GM21390 (cell line): ENCODE measurements around the gene ABCA2.
A peak's percentile ranks its signal among the peaks of the same experiment; 100 is the strongest.

Experiments used
- ATAC-seq: cut with Tn5 transposase; IDR thresholded peaks from one replicate; pipeline ENCODE4 v1.9.1; 2021; ENCODE audit not compliant: unreplicated experiment

The ABCA2 gene

DNA sequence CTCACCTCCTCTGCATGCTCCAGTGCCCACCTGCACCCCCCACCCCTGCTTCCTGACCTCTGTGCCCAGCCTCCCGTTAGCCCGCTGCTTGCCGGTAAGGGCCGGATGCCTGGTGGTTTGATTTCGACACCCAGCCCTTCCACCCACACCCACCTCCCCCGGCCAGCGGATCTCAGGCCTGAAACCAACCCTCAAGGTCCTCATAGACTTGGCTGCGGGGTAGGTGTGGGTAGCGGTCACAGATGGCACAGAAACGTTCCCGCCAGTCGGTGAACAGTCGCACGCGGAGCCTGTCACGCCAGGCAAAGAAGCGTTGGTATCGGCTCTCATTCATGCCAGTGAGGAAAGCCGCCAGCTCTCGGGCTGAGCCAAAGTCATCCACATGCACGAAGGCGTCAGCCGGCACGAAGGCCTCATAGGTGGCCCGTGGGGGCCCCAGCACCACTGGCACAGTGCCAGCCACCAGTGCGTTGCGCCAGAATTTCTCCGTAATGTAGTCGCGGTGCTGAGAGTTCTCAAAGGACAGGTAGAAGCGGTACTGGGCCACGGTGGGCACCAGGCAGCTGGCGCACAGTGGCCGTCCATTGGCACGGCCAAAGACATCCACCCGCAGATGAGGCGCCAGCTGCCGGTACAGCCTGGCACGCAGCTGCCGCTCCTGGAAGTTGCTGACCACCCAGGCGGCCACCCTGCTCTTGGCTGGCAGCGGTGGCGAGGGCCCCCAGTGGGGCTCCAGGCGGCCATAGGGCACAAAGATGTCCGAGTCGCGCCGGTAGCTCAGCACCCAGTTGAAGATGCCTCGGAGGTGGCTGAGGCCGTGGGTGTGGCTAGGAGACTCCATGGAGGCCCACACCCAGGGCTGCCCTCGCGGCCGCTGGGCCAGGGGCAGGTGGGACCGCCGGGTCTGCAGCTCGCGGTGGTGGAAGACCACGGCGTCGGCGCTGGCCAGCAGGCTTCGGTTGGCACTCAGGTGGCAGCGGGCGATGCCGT is 2.8 kb upstream of the ABCA2 start:
- ATAC-seq: no peak

DNA sequence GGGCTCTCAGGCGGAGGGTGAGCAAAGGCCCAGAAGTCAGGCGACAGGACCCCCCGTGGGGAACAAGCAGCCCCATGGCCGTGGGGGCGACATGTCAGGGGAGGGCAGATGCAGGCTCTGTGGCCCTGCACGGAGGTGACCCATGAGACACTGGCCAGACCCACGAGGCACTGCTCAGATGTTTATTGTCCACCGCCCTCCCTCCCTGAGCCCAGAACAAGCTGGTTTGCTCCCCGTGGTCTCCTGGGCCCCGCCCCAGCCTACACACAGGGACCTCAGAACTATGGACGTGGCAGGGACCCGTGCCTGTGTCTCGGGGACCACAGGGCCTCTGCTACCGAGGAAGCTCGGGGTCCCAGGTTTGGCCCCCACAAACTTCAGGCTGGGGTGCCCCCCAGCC is 2.0 kb upstream of the ABCA2 start:
- ATAC-seq: no peak

DNA sequence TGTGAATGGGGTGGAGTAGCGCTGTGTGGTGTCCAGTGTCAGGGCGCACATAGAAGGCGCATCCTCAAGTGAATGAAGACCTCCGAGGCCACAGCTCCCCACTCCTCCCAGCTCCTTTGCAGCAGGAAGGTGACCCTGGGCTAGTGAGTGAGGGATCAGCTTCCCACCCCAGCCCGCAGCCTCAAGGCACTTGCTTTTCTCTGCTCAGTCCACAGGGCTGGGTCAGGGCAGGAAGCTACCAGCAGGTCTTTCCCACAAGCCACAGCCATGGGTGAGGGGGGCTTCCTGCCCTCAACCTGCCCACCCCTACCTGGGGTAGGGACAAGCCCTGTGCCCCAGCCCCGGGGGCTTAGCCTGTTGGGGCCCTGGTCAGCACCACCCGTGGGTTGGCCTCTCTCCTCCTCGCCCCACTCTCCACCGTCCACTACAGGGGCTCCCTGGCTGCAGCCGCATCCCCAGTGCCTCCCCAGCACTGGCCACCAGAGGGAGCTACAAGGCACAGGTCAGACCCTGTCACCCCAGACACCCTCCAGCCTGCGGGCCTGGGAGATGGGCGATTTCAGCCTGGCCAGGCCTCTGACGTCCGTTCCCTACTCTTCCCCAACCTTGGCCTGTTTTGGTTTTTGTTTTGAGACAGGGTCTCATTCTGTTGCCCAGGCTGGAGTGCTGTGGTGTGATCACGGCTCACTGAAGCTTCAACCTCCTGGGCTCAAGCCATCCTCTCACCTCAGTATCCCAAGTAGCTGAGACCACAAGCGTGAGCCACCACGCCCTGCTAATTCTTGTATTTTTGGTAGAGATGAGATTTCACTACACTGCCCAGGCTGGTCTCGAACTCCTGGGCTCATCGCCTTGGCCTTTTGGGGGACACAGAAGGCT is 1.3 kb upstream of the ABCA2 start:
- ATAC-seq: peak; percentile 44

DNA sequence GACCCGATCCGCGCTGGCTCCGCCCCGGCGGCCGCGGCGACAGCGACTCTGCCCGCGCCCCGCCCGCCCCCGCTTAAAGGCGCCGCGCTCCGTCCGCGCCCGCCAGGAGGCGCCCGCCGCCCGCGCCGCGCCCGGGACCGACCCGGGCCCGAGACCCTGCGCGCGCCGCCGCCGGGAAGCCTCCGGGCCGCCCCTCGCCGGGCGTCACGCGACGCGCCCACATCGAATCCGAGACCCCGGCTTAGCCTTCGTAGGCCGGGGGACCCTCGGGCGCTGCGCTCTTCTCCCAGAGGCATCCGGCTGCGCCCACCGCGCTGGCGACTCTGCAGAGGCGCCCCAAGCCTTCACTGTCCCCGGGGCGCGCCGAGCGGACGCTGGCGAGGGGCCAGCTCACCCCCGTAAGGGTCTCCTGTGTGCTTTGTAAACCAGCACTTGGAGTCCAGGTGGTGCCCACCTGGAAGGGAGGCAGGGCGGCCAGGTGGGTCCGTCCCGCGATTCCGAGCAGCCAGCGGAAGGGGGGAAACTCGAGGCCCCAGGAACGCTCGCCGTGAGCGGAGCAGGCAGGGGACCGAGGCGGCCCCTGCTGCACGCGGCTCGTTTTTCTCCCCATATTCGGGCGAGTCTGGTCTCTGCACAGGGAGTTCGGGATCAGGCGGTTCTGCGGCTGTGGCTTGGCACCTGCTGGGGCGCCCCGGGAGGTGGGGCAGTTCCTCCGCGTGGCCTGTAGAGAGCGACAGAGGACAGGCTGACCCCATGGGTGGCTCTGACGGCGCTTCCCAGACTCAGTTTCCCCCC is 423 bp upstream of the ABCA2 start:
- peak; percentile 45 for ATAC-seq

DNA sequence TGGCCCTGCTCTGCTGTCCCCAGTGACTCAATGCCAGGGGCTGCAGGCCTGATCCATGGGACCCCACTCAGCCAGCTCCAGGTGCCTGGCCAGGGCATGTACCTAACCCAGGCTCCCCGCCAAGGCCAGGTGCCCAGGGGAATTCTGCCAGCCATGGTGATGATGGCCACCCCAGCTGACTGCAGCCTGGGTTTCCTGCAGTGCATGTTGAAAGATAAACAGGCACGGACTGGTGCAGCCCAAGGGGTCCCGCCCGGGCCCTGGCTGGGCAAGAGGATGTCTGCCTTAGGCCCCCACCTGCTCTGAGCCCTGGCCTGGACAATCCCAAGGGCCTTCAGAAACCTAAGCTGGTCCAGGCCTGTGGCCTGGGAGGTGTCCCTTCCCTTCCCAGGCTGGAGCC is 1.2 kb downstream of the ABCA2 start:
- no peak for ATAC-seq

DNA sequence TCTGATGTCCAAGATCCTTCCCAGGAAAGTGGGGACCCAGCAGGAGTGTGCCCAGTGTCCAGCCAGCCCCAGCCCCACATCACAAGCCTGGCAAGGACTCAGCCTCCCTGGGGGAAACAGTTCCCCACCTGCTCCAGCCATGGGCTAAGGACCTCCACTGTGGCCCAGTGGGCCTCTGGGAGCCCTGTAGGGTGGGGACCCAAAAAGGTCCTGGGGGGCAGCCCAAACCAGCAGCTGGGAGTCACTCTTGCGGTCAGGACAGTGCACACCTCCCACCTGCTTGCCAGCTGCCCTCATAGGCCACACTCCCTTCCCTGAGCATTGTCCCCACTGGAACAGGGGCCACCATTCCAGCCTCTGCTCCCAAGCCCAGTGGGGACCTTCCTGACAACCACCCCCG is 1.7 kb downstream of the ABCA2 start:
- no peak for ATAC-seq

DNA sequence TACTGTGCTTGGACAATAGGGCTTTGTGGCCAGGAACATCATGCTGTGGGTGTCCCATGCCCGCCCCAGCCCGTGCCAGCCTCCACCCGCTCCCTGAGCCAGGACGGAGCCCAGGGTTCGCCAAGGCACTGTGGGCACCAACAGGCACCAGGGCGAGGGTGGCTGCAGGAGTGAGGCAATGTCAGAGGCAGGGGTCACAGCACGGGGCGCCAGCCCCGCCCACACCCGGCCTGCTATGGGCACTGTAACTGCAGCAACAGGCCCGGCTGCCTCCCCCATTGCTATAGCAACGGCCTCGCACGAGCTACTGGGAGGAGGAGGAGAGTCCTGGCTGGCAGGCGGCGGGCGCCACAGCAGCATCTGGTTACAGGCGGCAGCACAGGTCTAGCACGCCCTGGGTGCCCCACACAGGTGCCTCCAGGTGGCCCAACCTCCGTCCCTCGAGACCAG is 2.5 kb downstream of the ABCA2 start:
- no peak for ATAC-seq

DNA sequence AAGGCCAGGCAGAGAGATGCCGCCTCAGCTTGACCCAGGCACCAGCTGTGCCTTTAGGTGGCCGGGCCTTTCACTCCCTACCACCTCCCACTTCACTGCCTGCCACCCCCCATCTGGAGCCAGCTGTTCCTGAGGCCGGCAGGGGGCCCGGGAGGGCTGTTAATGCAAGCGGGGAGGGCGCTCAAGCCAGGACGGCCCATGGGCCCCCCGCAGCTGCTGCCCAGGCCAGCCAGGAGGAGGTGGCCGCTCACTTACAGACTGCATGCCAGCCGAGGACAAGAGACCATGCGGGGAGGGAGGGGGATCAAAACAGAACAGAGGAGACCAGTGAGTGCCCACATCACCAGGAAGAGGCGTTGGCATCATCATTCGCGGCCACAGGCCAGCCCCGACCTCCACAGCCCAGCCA is 4.5 kb downstream of the ABCA2 start:
- no peak for ATAC-seq

DNA sequence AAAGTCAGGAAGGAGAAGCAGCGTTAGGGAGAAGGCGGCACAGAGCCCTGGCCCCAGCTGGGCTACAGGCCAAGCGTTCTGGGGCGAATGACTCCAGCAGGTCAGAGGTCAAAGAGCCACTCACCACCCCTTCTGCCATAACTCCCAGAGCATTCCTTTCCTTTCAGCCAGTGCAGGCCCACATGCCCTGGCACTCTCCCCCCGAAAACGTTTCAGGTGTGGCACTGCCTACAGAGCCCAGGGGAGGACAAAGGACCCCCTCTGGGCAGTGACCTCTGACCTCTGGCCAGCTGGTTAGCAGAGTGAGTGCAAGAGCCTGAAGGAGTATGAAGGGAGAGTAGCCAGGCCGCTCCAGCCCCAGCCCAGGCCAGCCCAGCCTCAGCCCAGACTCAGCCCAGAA is 4.9 kb downstream of the ABCA2 start:
- no peak for ATAC-seq

DNA sequence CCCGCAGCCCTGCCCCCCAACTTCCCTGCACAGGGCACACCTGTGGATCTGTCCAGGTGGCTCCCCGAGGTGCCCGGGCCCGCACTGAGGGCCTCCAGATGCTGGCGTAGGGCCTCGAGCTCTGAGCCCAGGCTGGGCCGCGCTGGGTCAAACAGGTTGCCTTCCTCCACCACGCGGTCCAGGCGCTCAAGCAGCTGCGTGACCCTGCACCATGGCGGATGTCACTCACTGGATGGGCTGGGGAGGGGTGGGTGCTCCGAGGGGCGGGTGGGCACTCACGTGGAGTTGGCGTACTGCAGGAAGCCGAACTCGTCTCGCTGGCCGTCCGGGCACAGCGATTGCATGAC is 5.4 kb downstream of the ABCA2 start:
- no peak for ATAC-seq

DNA sequence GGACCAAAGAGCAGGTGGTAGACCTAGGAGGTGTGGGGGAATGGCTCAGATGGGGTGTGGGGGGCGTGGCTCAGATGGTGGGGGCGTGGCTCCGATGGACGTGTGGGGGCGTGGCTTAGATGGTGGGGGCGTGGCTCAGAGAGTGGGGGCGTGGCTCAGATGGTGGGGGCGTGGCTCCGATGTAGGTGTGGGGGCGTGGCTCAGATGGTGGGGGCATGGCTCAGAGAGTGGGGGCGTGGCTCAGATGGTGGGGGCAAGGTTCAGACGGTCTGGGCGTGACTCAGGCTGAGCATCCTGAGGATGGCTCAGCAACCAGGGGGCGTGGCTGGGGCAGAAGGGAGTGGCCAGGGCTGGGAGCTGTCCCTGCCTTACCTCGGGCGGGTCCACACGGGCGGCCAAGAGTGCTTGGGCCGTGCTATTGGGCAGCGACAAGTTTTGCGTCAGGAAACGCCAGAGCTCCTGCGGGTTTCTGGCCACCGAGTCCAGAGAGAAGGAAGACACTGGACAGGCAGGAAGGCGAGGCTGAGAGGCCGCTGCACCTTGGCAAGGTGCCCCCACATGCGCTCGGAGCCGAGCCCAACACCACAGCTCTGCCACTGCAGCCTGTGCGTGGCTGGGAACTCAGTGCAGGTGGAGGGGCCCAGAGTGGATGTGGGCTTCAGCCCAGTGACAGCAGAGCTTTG is 5.9 kb downstream of the ABCA2 start:
- no peak for ATAC-seq

DNA sequence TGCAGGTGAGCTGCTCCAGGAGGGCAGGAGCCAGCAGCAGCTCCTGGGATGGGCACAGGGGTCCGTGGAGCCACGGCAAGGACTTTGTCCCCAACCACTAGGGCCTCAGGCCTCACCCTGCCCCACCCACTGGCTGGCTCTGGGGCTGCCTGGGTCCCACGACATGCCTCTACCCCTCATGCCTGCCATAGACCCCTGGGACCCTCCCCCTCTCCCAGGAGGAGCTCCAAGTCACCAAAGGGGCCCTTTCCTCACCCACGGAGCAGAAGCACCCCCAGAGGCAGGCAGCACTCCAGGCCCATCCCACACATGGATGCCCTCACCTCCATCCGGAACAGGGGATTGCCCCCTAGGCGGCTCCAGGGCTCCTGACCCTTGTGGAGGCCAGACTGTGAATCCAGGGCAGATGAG is 6.5 kb downstream of the ABCA2 start:
- no peak for ATAC-seq

DNA sequence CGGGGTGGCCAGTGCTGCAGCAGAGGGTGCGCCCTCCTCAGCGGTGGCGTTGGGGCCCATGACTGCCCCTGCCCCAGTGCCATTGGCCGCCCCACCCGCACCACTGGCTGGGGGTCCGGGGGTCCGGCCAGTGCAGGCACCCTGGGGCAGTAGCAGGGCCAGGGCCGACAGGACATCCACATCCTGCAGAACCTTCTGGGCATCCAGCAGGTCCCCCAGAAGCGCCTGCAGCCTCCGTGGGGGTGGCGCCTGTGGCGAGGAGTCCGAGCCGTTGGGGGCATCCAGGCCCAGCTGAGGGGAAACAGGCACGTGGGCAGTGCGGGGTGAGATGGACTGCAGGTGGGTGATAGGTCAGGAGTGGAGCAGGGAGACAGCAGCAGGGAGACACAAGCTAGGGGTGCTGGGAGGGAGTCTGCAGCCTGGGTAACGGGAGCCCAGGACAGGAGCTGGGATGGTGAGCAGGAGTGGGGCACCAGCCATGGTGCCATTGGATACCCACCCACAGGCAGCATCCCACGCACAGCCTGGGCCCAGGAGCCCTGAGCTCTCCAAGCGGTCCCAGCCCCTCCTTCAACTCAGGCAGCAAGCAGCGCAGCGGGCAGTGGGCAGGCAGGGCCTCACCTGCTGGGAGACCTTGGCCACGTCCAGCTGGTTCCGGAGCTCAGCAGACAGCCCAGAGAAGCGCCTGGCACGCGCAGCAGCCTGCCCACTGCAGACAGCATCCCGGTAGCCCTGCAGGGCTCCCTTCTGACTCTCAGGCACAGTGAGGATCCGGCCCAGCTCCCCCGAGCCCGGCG is 7.1 kb downstream of the ABCA2 start:
- no peak for ATAC-seq

DNA sequence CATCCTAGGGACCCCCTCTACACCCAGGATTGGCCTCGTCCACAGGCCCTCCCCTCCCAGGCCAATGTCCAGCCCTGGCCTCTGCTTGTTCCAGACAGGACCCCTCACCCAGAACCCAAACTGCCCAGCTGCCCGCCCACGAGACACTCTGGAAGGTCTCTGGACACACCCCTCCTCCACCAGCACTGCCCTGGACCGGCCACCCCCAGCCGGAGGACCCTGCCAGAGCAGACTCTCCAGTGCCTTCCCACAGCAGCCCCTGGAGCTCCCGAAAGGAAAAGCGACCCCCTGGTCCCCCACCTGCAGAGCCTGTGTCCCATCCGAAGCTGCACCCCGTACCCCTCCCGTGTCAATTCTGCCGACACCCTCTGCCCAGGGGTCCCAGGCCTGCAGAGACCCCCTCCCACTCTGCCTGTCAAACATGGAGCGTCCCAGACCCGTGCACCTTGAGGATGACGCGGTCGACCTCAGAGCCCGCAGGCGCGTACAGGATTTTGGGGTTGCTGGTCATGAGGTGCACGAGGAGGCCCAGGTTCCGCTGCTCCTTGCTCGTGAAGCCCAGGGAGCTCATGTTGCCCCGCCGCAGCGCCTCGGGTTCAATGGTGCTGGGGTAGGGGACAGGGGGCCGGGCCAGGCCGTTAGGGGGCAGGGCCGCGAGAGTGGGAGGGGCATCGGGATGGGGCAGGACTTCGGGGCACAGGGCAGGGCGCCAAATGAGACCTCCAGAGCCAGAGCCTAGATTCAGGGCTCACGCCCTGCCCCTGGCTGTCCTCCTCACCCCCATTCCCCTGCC is 8.0 kb downstream of the ABCA2 start:
- ATAC-seq: no peak

DNA sequence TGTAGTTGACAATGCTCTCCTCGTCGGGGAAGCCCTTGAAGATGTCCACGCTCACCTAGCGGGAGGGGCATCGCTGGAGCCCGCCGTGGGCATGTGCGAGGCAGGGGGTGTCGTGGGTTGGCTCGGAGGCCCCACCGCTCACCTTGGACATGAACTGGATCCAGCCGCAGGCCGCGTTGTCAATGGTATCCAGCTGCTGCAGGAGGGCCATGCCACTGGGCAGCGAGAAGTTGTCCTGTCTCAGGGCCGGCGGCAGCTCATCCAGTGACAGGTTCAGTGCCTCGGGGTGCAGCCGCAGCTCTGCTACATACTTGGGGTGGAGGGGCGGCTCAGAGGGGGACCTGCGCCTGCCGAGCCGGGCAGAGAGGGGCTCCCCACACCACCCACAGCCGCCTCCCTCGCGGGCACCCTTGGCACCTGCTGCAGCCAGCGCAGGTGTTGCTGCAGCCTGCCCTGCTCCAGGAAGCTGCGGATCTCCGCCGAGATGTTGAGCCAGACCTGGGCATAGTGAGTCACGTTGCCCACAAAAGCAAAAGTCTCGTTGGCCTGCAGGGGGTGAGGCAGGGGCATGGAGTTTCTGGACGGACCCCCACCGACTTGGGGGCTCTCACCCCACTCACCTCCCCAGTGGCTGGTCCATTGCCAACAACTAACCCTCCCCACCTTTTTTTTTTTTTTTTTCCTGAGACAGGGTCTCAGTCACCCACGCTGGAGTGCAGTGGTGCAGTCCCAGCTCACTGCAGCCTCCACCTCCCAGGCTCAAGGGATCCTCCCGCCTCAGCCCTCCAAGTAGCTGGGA is 9.1 kb downstream of the ABCA2 start:
- ATAC-seq: no peak

DNA sequence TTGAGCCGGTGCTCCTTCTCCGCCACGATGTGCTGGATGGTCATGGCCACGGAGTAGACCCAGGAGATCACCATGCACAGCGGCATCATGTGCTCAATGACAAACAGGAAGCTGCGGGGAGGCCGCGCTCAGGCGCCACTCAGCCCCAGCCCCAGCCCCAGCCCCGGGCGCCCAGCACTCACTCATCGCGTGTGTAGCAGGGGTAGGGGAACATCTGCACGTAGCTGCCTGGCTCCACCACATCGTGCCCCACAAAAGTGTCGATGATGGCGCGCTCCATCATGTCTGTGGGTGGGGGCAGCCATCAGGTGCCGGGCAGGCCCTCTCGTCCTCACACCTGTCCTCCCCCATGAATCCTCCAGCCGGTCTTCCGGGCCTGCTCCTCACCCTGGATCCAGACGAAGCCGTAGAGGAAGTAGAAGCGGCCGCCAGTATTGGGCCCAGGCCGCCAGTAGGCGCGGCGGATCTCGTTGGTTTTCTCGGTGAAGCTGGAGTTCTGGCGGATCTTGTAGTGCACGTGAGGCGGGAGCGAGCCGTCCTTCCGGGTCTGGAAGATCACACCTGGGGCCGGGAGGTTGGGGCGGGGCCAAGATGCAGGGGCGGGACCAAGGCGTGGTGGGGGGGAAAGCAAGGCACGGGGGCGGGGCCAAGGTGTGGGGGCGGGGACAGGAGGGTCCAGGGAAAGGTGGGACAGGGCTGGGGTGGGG is 10.1 kb downstream of the ABCA2 start:
- ATAC-seq: no peak

DNA sequence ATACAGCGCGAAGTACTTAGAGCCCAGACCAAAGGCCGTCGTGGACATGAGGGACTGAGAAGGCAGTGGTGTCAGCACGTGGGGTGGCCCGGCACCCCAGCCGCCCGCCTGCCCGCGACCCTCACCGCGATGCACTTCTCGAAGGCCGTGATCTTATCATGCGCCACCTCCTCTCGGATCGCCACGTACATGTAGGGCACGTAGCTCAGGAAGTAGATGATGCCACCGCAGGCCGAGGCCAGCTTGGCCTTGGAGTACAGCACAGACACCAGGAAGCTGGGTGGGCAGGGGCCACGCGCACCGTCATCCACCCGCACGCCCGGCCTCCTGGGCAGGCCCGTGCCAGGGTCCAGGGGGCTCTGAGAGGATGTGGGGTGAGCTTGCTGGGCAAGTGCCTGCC is 11.0 kb downstream of the ABCA2 start:
- ATAC-seq: no peak

DNA sequence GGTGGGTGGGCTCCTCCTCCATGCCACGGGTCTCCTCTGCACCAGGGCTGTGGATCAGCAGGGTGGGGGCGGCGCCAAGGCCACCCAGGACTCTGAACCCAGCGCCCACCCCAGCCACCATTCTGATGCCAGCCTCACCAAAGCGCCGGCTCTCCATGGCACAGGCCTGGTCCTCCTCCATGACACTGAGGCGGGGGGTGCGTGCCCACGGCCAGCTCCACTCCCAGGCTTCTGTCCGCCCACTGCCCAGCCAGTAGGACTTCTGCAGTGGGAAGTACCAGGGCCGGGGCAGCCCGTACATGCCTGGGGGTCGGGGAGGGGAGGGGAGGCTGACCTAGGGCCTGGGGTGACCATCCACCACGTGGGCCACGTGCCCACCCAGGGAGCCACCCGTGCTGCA is 11.6 kb downstream of the ABCA2 start:
- no peak for ATAC-seq
